Choroid plexus epithelial cell (primary cell): ENCODE results near the gene LDB2.
"Not testable (repeated sequence)": the region's sequence is repeated elsewhere in the genome, so short reads cannot be mapped to it uniquely, and the experiment has no call there.

Experiments used
- DNase-seq: peaks from one replicate; pipeline ENCODE4 v3.0.0-alpha.2; 2010; ENCODE audit warnings: low read depth
- H3K4me3 ChIP-seq: 2 replicates; pipeline ENCODE4 v1.5.1; 2011; ENCODE audit warnings: low read depth, mild to moderate bottlenecking, control low read depth, low read length, moderate library complexity
- TF ChIP-seq, protein P1 (sequence below): conservative IDR thresholded peaks from 2 replicates; pipeline ENCODE4 v1.5.1; 2011; ENCODE audit warnings: low read depth, mild to moderate bottlenecking, control low read depth, inconsistent platforms, low read length, moderate library complexity

Gene LDB2

DNA sequence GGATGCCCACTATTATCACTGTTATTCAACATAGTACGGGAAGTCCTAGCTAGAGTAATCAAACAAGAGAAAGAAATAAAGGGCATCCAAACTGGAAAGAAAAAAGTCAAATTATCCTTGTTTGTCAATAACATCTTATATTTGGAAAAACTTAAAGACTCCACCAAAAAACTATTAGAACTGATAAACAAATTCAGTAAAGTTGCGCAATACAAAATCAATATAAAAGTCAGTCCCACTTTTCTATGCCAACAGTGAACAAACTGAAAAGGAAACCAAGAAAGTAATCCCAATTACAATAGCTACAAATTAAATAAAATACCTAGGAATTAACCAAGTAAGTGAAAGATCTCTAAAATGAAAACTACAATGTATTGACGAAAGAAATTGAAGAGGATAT, 321.3 kb downstream of the LDB2 start:
- TF ChIP-seq, protein P1, sequence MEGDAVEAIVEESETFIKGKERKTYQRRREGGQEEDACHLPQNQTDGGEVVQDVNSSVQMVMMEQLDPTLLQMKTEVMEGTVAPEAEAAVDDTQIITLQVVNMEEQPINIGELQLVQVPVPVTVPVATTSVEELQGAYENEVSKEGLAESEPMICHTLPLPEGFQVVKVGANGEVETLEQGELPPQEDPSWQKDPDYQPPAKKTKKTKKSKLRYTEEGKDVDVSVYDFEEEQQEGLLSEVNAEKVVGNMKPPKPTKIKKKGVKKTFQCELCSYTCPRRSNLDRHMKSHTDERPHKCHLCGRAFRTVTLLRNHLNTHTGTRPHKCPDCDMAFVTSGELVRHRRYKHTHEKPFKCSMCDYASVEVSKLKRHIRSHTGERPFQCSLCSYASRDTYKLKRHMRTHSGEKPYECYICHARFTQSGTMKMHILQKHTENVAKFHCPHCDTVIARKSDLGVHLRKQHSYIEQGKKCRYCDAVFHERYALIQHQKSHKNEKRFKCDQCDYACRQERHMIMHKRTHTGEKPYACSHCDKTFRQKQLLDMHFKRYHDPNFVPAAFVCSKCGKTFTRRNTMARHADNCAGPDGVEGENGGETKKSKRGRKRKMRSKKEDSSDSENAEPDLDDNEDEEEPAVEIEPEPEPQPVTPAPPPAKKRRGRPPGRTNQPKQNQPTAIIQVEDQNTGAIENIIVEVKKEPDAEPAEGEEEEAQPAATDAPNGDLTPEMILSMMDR: no peak
- H3K4me3 ChIP-seq: no peak overlapping the region
- DNase-seq: no peak

GRCh38 chr4:16574981-16575380, 323.5 kb downstream of the LDB2 start:
- TF ChIP-seq, protein P1: no peak
- H3K4me3 ChIP-seq: no peak overlapping the region
- DNase-seq: no peak

DNA sequence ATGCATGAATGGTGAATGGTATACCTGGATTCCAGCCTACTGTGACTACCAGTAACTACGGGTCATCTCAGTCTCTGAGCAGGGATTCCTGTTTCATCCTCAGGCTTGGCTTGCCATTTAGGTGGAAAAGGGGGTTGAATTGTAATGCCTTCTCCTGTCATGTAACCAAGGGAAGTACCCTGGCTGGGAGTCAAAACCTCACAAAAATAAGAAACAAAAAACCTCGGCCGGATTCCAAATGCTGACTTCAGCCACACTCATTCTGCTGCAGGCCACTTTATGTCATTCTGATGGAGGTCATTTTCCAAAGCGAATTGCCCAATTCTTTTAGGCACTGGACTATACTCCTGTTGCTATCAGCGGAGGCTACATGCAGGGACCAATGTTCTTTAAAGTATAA, 324.7 kb downstream of the LDB2 start:
- peak; percentile 62 for DNase-seq
- TF ChIP-seq, protein P1: no peak
- H3K4me3 ChIP-seq: no peak overlapping the region

DNA sequence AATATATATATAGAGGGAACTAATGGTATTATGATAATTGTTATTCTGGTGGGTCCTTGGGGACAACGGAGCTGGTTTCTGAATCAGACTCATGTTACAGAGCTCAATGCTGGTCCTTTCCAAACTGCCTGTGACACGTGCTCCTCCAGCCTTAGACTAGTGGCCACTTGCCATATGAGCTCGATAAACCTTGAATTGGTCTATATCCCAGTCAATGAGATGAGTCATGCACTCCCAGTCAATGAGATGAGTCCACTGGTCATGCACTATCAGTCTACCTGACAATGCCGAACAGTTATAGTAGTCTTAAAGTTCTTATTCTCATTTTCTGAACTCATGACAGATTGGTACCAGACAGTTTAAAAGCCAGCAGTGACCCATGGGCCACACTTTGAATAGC, 325.2 kb downstream of the LDB2 start:
- peak; percentile 16 for DNase-seq
- H3K4me3 ChIP-seq: no peak overlapping the region
- TF ChIP-seq, protein P1: no peak

DNA sequence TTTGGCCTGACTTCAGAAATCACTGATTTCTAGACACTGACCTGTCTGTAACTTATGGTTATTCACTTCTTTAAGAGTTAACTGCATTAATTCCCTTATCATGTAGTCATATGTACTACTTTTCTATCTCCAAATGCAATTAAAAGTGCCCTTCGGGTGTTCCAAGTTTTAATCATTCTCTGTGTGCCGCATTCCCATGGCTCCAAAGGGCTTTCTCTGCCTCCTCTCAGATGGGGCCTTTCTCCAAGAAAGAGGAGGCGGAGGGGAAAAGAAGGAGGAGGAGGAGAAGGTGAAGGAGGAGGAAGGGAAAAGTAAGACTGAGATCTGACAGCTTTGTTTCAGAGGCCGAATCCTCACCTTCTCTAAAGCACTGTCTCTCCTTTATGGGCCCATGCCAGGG, 325.8 kb downstream of the LDB2 start:
- TF ChIP-seq, protein P1: no peak
- H3K4me3 ChIP-seq: no peak overlapping the region

GRCh38 chr4:16572161-16572560, 326.3 kb downstream of the LDB2 start:
- H3K4me3 ChIP-seq: no peak overlapping the region
- DNase-seq: no peak
- TF ChIP-seq, protein P1: no peak

More for the DNA sequence above, 325.8 kb downstream of the LDB2 start:
- no peak for DNase-seq

- DNase-seq: no peak
- TF ChIP-seq, protein P1: no peak
- H3K4me3 ChIP-seq: no peak overlapping the region
These were observed 328.7 kb downstream of the LDB2 start for GRCh38 chr4:16569790-16570189.

DNA sequence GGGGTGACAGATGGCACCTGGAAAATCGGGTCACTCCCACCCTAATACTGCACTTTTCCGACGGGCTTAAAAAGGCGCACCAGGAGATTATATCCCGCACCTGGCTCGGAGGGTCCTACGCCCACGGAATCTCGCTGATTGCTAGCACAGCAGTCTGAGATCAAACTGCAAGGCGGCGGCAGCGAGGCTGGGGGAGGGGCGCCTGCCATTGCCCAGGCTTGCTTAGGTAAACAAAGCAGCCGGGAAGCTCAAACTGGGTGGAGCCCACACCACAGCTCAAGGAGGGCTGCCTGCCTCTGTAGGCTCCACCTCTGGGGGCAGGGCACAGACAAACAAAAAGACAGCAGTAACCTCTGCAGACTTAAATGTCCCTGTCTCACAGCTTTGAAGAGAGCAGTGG, 341.1 kb downstream of the LDB2 start:
- not testable (repeated sequence) for H3K4me3 ChIP-seq, DNase-seq
